SU-DHL-6 (cell line): ENCODE data around the gene KCP.

Experiments
- EZH2phosphoT487 ChIP-seq: fragments of 200-600 bp; sonication (generic), shearing (Covaris generic); conservative IDR thresholded peaks from 2 replicates; pipeline ENCODE4 v1.6.1; 2018; ENCODE audit warnings: mild to moderate bottlenecking, antibody characterized with exemption, low read length, moderate library complexity, mixed read lengths
- TF ChIP-seq, protein P1 (sequence below): fragments of 200-600 bp; sonication (generic); IDR thresholded peaks from one replicate; pipeline ENCODE4 v1.5.1; 2017; ENCODE audit warnings: antibody characterized with exemption, mild to moderate bottlenecking, low read length, moderate library complexity; ENCODE audit not compliant: insufficient read depth, poor library complexity, severe bottlenecking

DNA sequence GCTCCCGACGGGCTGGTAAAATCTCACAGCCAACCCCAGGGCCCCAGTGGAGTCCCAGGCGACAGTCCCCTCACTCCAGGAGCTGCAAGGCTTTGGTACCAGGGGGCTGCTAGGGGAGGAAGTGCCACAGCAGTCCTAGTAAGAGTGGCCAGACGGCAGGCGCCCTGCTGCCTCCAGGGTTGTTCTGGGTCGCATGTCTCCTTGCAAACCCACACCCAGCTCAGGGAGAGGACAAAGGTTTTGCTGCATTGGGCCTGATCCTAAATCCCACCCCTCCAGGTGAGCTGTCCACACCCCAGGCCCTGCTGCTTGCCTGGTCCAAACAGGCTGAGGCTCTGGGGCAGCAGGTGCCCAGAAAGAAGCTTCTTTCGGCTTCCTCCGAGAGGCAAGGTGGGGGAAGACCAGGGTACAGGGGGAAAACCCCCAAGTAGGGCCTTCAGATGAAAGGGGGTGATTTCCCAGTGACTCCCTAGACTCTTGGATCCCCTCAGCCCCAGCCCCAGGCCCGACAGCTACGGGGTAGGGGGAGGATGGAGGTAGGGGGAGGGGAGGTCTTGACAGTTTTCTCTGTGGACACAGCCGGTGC is 4.2 kb upstream of the KCP start:
- TF ChIP-seq, protein P1, sequence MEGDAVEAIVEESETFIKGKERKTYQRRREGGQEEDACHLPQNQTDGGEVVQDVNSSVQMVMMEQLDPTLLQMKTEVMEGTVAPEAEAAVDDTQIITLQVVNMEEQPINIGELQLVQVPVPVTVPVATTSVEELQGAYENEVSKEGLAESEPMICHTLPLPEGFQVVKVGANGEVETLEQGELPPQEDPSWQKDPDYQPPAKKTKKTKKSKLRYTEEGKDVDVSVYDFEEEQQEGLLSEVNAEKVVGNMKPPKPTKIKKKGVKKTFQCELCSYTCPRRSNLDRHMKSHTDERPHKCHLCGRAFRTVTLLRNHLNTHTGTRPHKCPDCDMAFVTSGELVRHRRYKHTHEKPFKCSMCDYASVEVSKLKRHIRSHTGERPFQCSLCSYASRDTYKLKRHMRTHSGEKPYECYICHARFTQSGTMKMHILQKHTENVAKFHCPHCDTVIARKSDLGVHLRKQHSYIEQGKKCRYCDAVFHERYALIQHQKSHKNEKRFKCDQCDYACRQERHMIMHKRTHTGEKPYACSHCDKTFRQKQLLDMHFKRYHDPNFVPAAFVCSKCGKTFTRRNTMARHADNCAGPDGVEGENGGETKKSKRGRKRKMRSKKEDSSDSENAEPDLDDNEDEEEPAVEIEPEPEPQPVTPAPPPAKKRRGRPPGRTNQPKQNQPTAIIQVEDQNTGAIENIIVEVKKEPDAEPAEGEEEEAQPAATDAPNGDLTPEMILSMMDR = no peak
- TF ChIP-seq EZH2phosphoT487 = no peak
